Activated CD4-positive, alpha-beta T cell treated with anti-CD3 and anti-CD28 coated beads, Interleukin-2, amount 50 U/mL, for 48 hours (primary cell): Measurements from ENCODE around the gene CKAP2.
"Not testable (repeated sequence)": the region's sequence is repeated elsewhere in the genome, so short reads cannot be mapped to it uniquely, and the experiment has no call there.

Experiments used
- DNase-seq, 2 experiments: peaks; one replicate each; pipeline ENCODE4 v3.0.0-alpha.2; 2020

Gene CKAP2

DNA sequence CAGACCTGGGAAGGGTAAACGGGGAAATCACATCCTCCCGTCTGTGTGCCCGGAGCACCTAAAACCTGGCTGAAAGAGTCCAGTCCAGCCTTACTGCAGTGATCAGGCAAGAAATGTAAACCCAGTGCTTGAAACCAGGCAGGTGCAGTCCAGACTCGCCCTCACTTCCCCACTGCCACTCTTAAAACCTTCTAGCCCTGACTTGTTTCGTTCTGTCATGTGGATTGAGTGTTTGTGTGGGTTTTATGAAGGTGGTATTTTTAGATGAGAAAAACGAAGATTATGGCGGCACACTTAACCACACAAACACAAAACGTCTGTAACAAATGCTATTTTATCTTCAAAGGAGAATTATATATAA lies 839 bp upstream of the CKAP2 start:
- DNase-seq: peak in 1 of 2 experiments; percentile 16

DNA sequence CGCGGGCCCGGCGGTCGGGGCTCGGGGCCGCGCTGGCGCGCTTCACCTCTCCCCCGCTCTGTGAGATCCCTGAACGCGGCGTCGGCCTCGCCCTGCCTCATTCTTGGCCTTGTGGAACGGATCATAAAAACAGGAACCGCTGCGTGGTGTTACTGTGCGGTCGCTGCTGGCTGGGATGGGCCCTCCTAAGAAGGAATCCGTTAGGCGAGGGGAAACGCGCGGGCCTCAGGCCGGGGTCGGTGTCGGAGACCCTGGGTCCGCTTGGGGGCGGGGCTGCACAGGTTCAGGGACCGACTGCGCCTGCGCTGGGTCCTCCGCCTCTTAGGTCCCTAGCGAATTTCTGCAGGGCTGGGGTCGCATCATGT lies 381 bp downstream of the CKAP2 start:
- DNase-seq: peak; percentile 83 to 85

DNA sequence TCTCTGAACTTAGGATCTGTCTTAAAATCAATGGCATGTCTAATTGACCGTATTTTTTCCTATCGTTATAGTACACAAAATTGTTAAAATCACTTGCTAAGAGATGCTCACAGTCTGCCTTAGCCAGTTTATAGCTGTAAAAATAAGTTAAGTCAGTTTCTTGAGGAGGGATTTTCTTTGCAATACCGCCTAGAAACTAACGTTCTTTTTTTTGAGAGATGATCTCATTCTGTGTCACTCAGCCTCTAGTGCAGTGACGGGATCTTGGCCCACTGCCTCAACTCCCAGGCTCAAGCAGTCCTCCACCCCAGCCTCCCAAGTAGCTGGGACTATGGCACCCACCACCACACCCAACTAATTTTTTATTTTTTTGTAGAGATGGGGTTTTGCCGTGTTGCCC lies 4.4 kb downstream of the CKAP2 start:
- no peak for DNase-seq

DNA sequence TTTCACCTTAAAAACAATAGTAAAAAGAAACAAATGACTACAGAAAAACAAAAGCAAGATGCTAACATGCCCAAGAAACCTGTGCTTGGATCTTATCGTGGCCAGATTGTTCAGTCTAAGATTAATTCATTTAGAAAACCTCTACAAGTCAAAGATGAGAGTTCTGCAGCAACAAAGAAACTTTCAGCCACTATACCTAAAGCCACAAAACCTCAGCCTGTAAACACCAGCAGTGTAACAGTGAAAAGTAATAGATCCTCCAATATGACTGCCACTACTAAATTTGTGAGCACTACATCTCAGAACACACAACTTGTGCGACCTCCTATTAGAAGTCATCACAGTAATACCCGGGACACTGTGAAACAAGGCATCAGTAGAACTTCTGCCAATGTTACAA lies 6.0 kb downstream of the CKAP2 start:
- no peak for DNase-seq

DNA sequence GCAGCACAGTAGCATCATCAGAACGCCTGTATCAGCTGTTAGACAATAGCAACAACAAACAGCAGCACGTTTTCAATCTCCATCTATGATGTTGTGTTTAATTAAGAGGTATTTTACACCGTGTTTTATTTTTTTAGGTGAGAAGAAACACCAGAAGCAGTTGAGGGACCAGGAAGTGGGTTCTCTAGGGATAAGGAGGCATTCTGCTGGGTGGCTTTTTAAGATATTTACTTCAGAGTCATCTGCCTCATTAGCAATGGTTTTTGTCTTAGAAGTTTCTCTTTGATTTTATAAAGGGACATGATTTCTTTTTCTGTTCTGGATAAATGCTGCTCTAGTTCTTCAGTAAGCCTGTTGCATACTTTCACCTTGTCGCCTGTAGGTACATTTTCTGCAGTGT lies 8.2 kb downstream of the CKAP2 start:
- DNase-seq: no peak

DNA sequence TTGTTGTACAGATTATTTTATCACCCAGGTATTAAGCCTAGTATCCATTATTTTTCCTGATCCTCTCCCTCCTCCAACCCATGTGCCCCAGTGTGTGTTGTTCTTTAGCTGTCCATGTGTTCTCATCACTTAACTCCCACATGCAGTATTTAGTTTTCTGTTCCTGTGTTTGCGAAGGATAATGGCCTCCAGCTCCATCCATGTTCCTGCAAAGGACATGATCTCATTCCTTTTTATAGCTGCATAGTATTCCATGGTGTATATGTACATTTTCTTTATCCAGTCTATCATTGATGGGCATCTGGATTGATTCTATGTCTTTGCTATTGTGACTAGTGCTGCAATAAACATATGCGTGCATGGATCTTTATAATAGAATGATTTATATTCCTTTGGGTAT lies 13.2 kb downstream of the CKAP2 start:
- DNase-seq: not testable (repeated sequence)

DNA sequence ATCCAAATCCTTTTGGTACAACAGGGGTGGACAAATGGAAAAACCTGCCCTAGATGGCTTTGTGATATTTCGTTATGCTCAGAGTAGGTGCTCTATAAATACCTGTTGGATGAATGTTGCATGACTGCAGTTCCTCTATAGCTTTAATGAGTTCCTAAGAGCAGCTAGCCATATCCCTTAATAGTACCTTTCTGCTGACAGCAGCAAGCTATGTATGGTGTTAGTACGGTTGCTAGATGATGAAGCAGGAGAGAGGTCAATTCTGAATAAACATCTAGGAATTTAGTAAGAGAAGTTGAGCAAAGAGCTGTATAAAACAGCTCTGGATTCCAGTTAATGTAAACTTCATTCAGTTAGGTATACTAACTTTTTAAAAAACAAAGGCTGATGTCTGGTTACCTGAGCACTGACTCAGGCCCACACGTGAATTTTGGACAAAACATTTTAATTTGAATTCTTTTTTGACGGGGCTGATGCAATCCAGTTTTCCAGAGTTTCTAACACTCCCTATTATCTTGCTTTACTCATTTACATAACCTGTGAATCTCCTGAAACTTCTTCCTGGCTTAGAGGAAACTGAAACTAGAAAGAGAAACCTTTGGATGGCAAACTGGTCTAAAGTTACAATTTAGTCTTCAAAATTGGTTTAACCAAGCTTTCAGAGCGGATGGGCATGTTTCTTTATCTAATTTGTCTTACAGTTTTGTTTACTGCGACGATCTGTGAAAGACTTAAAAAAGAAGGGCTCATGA lies 25.6 kb downstream of the CKAP2 start:
- not testable (repeated sequence) for DNase-seq

DNA sequence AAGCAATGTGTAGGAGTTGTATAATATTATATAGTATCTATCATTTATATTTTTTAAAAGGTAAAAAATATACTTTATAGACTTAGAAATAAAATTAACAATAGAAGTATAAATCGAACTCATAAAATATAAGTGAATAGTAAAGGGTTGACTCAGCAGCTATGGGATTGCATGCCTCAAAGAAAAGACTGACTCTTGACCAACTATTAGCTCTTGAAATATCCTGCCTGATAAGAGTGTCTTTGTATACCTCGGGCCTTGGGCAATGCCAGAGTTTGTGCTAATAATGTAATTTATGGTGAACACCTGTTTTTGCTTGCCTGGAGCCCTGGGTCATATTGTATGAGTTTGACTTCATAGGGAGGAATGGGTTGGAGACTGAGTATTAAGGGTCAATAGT lies 31.8 kb downstream of the CKAP2 start:
- DNase-seq: not testable (repeated sequence)

DNA sequence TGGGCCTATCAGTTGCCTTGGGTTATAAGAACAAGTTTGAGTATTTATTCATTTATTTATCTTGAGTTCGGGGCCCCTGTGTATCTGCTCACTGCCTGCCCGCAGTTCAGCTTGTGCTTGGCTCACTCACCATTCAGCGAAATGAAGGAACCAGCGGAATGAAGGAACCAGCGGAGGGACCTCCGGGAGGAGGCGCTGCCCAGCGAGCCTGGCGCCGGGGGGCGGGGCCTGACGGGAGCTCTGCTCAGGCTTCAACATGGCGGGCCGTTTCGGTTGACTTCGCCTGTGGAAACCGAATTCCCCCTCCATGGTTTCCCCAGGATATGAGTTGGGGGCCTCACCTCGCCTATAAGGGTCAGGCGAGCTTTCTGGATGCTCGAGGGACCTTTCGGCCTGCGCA lies 33.5 kb downstream of the CKAP2 start:
- DNase-seq: not testable (repeated sequence)

DNA sequence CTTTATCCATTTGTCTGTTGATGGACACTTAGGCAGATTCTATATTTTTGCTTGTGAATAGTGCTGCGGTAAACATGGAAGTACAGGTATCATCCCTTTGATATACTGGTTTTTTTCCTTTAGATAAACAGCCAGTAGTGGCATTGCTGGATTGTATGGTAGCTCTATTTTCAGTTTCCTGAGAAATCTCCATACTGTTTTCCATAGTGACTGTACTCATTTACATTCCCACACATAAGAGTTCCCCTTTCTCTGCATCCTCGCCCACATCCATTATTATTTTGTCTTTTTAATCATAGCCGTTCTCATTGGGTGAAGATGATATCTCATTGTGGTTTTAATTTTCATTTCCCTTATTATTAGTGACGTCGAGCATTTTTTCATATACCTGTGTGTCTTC lies 35.7 kb downstream of the CKAP2 start:
- not testable (repeated sequence) for DNase-seq

DNA sequence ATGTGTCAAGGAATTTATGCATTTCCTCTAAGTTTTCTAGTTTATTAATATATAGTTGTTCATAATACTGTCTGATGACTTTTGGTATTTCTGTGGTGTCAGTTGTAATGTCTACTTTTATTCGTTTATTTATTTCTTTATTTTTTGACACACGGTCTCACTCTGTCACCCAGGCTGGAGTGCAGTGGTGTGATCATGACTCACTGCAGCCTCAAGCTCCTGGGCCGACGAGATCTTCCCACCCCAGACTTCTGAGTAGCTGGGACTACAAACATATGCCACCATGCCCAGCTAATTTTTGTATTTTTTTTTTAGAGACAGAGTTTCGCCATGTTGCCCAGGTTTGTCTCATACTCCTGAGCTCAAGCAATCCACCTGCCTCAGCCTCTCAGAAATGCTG lies 39.0 kb downstream of the CKAP2 start:
- DNase-seq: not testable (repeated sequence)

DNA sequence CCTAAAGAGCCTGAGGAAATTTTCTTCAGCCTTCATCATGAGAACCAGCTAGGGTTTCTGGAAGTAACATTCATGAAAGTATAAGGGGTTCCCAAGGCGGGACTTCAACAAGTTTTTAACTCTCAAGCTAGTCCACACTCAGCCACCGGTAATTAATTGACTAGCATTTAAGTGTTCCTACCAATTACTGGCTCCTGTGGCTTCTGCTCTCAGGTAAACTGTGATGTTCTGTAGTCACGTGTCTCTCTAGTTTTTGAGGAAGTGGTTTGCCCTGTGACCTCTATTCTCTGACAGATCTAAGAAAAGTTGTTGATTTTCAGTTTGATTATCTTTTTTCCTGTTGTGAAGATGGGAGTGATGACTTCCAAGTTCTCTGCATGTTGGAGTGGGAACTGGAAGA lies 42.7 kb downstream of the CKAP2 start:
- not testable (repeated sequence) for DNase-seq

DNA sequence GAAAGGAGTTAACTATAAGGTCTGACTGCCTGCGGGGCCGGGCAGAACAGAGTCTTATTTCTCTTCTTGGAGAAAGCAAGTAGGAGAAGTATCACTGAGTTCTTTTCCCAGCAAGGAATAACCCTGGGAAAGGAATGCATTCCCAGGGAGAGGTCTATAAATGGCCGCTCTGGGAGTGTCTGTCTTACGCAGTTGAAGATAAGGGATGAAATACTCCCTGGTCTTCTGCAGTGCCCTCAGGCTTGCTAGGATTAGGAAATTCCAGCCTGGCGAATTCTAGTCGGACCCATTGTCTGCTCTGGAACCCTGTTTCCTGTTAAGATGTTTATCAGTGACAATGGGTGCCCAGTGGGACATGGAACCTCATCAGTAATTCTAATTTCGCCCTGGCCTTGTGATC lies 47.0 kb downstream of the CKAP2 start:
- not testable (repeated sequence) for DNase-seq

DNA sequence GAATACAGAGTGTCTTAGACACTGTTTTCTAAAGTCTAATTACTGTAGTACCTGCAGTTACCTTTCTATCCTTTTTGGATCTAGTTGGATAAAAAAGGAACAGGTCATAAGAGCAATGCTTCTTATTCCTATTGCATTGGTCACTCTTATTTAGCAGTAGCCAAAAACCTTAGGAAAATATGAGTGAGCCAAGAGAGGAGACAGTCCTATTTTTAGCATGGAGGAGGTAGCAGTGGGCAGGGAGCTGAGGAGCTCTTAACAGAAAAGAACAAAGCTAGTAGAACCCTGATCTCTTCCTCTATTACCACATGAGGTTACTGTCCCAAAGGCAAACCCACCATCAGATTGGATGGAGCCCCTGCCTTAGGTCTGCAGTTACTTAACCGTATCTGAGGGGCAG lies 50.6 kb downstream of the CKAP2 start:
- DNase-seq: not testable (repeated sequence)

DNA sequence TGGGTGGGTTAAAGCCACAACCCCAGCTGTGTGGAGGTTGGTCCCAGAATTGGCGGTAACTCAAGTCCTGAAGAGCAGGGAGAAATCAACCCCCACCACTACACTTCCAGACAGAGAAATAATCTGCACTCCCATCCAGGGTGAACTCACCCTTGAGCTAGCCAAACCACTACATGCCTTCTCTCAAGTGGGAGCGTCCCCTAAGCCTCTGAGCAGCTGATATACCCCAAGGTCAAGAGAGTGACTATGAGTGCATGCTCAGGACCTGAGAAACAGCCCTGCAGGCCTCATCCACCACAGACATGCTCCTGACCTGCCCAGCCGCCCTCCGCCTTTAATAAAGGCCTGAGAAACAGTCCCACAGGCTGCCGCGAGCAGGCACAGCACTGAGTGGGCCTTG lies 54.3 kb downstream of the CKAP2 start:
- not testable (repeated sequence) for DNase-seq

DNA sequence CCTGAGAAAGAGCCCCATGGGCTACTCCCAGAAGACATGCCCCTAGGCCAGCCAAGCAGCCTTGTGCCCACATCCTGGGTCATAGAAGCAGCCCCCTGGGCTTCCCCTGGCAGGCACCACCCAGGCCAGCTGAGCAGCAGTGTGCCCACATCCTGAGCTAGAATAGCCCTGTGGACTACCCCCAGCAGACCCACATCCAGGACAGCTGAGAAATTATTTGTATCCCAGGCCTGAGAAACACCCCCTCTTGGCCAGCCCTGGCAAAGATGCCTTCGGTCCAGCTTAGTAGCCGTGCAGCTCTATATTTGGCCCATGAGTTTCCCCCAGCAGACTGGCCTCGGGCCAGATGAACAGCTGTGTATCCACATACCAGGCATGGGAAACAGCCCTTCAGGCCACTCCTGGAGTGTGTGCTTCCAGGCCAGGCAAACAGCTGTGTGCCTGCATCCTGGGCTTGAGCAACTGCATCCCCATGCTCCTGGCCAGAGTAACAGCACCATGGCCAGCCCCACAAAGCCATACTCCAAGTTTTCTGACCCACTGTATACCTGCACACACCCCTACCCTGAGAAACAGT lies 55.0 kb downstream of the CKAP2 start:
- not testable (repeated sequence) for DNase-seq

DNA sequence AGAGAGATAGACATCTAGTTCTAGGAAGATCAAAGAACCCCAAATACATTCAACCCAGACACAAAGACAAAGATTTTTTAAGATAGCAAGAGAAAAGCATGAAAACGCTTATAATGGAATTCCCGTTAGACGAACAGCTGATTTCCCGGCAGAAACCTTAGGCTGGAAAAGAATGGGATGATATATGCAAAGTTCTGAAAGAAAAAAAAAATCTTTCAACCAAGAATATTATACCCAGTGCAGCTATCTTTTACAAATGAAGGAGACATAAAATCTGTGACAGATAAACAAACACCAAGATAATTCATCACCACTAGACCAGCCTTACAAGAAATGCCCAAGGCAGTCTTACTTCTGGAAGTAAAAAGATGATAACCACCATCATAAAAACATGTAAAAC lies 56.3 kb downstream of the CKAP2 start:
- DNase-seq: not testable (repeated sequence)

DNA sequence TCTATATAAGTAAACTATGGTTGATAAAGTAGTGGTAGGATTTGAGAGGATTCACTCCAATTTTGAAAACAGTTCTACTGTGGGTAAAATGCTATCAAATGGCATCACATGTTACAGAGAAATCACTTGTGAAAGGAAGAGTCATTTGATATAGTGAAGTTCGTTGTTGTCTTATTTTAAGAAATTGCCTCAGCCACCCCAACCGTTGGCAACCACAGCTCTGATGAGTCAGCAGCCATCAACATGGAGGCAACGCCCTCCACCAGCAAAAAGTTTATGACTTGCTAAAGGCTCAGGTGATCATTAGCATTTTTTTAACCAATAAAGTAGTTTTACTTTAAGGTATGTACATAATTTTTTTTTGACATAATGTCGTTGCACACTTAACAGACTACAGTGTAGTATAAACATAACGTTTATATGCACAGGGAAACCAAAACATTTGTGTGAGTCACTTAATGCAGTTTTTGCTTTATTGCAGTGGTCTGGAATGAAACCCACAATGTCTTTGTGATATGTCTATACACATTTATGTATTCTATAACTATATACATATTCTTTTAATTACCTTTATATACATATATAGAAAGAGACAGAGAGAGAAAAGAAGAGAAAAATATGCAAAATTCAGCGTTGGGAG lies 58.8 kb downstream of the CKAP2 start:
- DNase-seq: peak; percentile 5 to 8

DNA sequence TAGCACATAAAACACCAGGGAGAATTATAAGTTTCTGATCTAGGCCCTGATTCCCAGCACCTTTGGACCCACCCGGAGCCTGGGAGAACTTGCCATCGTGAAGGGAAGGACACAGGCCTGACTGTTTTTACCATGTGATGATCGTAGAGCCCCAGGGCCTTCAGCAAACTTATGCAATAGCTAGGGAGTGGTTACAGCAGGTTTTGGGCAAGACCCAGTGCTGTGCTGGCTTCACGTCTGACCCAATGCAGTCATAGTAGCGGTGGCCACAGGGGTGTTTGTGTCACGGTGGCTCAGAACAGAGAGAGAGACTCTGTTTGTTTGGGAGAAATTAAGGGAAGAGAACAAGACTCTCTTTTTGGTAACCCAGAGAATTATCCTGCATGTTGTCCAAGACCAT lies 68.0 kb downstream of the CKAP2 start:
- DNase-seq: not testable (repeated sequence)
